Muscle of leg (tissue), 16 donors: ENCODE results near the gene C5AR2. TPM values are rescaled to one million over a fixed set of nuclear protein-coding genes. Genes with fewer than 3 reads are reported as not detected.
"Not testable (repeated sequence)": the region's sequence is repeated elsewhere in the genome, so short reads cannot be mapped to it uniquely, and the experiment has no call there.

Source experiments
- DNase-seq: peaks from one replicate; pipeline ENCODE4 v3.0.0; 2013
- H3K27ac ChIP-seq: one replicate; pipeline ENCODE4 v1.5.1; 2013; ENCODE audit warnings: mild to moderate bottlenecking, low read length, control low read depth
- H3K27me3 ChIP-seq: one replicate; pipeline ENCODE4 v1.6.1; 2013; ENCODE audit warnings: low read length; ENCODE audit not compliant: control insufficient read depth, insufficient read depth
- H3K36me3 ChIP-seq: one replicate; pipeline ENCODE4 v1.6.1; 2013; ENCODE audit warnings: low read length; ENCODE audit not compliant: control insufficient read depth, insufficient read depth
- H3K4me1 ChIP-seq: one replicate; pipeline ENCODE4 v1.6.1; 2013; ENCODE audit warnings: low read length; ENCODE audit not compliant: control insufficient read depth, insufficient read depth
- H3K4me3 ChIP-seq: one replicate; pipeline ENCODE4 v1.5.1; 2013; ENCODE audit warnings: low read length, control low read depth
- H3K9me3 ChIP-seq: replicated peaks from 2 replicates; pipeline ENCODE4 v1.6.1; 2013; ENCODE audit warnings: low read depth, low read length; ENCODE audit not compliant: control insufficient read depth
- WGBS: methylation state at CpG from one replicate; pipeline ENCODE4 v1.1.5; 2013; ENCODE audit warnings: missing lambda C conversion rate; ENCODE audit not compliant: insufficient coverage; 5-methylcytosine and 5-hydroxymethylcytosine counted together
- long read RNA-seq, 11 donors: transcript quantifications; one replicate each; lab custom pipeline, GENCODE V29; 2026
- polyA plus RNA-seq, 8 donors: library from polyadenylated mRNA; unstranded; fragments of 120-200 nt; gene quantifications; one replicate each; pipeline versions ENCODE4 v1.2.1 to v1.2.3, GENCODE V29; 2013; ENCODE audit warnings: inconsistent platforms in 1 of 8, low replicate concordance in 1 of 8; ENCODE audit not compliant: insufficient read length in 8 of 8, insufficient read depth in 1 of 8
- total RNA-seq: library from RNA; stranded (reverse); fragments of 120-200 nt; gene quantifications from one replicate; pipeline ENCODE4 v1.2.4, GENCODE V29; 2013

The C5AR2 gene
- 0.40 TPM for total RNA-seq
- under 1 TPM; 0.21 to 0.68 (median 0.39) TPM for polyA plus RNA-seq
- long read RNA-seq, donor 1, result 0 reads
- long read RNA-seq, donor 2, result 0 reads
- long read RNA-seq, donor 3, result 0 reads
- long read RNA-seq, donor 4, result 0 reads
- long read RNA-seq, donor 5, result 0 reads
- long read RNA-seq, donor 6, result 0 reads
- long read RNA-seq, donor 7, result 0 reads
- long read RNA-seq, donor 8, result 0 reads
- long read RNA-seq, donor 9, result 0 reads
- long read RNA-seq, donor 10, result 0 reads
- long read RNA-seq, donor 11, result 0 reads

DNA sequence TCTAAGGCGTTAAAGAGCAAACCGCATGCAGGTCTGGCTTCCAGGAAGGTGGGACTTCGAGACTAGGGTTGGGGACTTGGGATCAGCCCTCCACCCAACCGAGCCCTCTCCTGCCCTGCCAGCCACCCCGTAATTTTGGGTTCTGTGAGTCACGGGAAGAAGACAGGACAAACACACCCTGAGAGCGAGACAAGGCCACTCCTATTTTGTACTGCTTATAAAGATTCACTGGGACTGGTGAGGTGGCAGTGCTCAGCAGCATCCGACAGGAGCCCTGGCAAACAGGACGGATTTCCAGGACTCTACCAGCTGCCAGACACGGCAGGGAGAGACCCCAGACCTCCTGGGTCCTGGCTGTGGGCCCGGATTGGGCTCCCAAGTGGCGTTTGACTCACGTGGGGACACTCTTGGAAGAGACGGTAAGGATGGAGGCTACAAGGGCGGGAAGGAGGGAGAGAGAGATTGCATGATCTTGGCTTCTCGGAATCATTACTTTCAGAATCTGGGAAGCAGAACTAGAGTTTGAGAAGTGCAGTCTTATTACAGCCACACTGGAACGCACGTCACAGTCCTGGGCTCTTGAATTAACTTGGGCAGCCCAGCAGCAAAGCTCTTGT is at the start of gene C5AR2:
Gene C5AR2 (plus strand): TSS at position 245 of the 617 bp plus-strand sequence. CDS start 8,625 bp downstream, outside the sequence.
- Histone ChIP-seq H3K9me3 (no peaks in the 10 kb centered on the region), H3K4me3 (no peak within 1 kb of the TSS), H3K27me3 (peaks cover 2% of the 10 kb centered on the region), H3K27ac (peak within 1 kb of the TSS; percentile 89), H3K36me3 (no peaks in the 10 kb centered on the region), H3K4me1 (no peaks in the 10 kb centered on the region)
- DNase-seq, result peak; percentile 69
- WGBS, result 46% methylated on average over 13 of the region's 18 CpGs

DNA sequence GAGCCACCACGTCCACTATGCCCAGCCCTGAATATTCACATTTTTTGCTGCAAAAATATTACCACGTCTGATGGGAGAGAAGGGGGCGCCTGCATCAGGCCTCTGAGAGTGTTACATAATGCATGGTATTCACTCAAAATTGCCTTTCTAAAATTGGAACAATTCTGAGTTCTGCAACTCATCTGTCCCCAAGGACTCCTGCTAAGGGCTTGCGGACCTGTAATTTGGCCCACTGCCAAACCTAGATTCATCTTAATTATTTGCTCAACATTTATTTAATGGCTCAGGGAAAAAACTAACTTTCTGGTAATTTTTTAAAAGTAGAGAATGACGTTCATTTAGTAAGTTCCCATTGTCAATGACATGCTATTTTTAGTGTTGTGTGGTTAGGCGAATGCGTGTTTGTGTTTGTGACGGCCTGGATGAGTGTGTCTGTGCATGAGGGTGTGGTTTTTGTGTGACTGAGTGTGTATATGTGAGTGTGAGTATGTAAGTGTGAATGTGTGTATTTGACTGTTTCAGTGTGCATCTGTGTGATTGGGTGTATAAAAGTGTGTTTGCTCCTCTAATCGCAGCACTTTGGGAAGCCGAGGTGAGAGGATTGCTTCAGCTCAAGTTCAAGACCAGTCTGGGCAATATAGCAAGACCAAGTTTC is 48.4 kb upstream of the C5AR2 start:
- H3K27ac ChIP-seq, result no peak overlapping the region
- DNase-seq, result no peak
- no peaks in the 10 kb centered on the region for H3K4me1 ChIP-seq
- no peaks in the 10 kb centered on the region for H3K9me3 ChIP-seq
- 81% methylated on average over 5 of the region's 10 CpGs for WGBS
- H3K27me3 ChIP-seq, result no peaks in the 10 kb centered on the region
- H3K36me3 ChIP-seq, result no peaks in the 10 kb centered on the region
- H3K4me3 ChIP-seq, result no peak overlapping the region

DNA sequence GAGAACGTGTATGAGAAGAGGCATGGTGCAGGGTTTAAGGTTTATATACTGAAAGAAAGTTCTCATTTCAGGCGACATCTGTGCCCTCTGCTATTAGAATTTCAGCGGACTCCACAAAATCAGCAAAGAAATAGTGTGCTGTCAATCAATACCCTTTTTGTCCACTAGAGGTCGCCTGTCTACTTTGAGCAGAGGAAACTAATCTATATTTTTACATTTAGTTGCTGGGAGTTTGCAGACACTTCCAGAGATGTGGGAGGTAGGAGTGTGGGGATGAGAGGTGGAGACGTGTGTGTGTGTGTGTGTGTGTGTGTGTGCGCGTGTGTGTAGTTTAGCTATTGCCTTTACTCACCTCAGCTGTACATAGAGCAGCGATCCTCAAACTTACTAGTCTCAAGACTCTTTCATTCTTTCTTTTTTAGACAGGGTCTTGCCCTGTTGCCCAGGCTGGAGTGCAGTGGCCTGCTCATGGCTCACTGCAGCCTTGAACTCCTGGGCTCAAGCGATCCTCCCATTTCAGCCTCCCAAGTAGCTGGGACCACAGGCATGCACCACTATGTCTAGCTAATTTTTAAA is 47.6 kb upstream of the C5AR2 start:
- Histone ChIP-seq H3K4me3 (no peak overlapping the region), H3K4me1 (peaks cover 6% of the 10 kb centered on the region), H3K9me3 (no peaks in the 10 kb centered on the region), H3K36me3 (no peaks in the 10 kb centered on the region), H3K27ac (no peak overlapping the region), H3K27me3 (no peaks in the 10 kb centered on the region)
- DNase-seq, result peak; percentile 75
- 100% methylated on average over 1 of the region's 9 CpGs for WGBS

DNA sequence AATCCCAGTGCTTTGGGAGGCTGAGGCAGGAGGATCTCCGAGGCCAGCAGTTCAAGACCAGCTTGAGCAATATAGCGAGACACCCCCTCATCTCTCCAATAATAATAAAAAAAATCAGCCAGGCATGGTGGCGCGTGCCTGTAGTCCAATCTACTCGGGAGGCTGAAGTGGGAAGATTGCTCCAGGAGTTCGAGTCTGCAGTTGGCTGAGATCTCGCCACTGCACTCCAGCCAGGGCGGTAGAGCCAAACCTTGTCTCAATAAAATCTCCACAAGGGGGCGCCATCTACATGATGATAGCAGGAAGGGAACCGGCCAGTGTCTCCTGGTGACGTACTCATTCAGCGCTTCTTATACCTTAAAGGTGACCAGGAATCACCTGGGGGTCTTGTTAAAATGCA is 35.9 kb upstream of the C5AR2 start:
- WGBS, result 5% methylated on average over 9 of the region's 12 CpGs
- H3K4me3 ChIP-seq, result no peak overlapping the region

DNA sequence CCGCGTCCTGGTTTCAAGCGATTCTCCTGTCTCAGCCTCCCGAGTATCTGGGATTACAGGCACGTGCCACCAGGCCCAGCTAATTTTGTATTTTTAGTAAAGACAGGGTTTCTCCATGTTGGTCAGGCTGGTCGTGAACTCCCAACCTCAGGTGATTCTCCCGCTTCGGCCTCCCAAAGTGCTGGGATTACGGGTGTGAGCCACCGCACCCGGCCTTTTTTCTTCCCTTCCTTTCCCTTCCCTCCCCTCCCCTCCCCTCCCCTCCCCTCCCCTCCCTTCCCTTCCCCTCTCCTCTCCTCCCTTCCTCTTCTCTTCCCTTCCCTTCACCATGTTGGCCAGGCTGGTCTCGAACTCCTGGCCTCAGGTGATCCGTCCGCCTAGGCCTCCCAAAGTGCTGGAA is 31.1 kb upstream of the C5AR2 start:
- not testable (repeated sequence) for DNase-seq, H3K9me3 ChIP-seq, H3K27ac ChIP-seq, H3K4me1 ChIP-seq, H3K27me3 ChIP-seq, H3K4me3 ChIP-seq, H3K36me3 ChIP-seq
- WGBS, result 85% methylated on average over 4 of the region's 14 CpGs

More for the DNA sequence above, 35.9 kb upstream of the C5AR2 start:
- Histone ChIP-seq H3K27me3 (no peaks in the 10 kb centered on the region), H3K27ac (no peak overlapping the region), H3K36me3 (peaks cover 3% of the 10 kb centered on the region), H3K4me1 (no peaks in the 10 kb centered on the region), H3K9me3 (no peaks in the 10 kb centered on the region)
- peak; percentile 81 for DNase-seq

DNA sequence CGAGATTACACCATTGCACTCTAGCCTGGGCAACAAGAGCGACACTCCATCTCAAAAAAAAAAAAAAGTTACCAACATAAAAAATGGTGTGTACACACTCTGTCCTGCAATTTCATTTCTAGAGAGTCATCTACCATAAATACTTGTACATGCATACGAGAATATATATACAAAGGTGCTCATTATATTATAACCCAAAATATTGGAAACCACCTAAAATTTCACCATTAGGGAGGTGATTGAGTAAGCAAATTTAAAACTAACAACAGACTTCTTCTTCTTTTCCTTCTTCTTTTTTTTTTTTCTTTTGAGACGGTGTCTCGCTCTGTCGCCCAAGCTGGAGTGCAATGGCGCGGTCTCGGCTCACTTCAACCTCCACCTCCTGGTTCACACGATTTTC is 29.7 kb upstream of the C5AR2 start:
- no peak overlapping the region for H3K4me3 ChIP-seq
- no peaks in the 10 kb centered on the region for H3K4me1 ChIP-seq
- H3K9me3 ChIP-seq, result no peaks in the 10 kb centered on the region
- no peak for DNase-seq
- no CpG with 5 or more reads among the region's 10 CpGs for WGBS
- no peak overlapping the region for H3K27ac ChIP-seq
- no peaks in the 10 kb centered on the region for H3K36me3 ChIP-seq
- no peaks in the 10 kb centered on the region for H3K27me3 ChIP-seq

DNA sequence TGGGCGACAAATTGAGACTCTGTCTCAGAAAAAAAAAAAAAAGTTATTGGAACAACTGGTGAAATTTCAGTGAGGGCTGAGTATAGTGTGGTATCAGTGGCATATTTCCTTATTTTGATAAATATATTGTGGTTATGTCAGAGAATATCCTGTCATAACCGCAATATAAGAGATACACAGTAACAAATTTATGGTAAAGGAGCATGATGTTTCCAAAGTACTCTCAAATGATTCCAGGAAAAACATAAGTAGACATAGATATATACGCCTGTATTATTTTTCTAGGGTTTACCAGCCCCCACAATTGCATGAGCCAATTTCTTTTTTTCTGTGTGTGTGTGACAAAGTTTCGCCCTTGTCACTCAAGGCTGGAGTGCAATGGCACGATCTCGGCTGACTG is 28.0 kb upstream of the C5AR2 start:
- Histone ChIP-seq H3K27ac (no peak overlapping the region), H3K4me3 (no peak overlapping the region), H3K36me3 (no peaks in the 10 kb centered on the region), H3K27me3 (no peaks in the 10 kb centered on the region), H3K4me1 (no peaks in the 10 kb centered on the region), H3K9me3 (no peaks in the 10 kb centered on the region)
- no CpG with 5 or more reads among the region's 6 CpGs for WGBS
- DNase-seq, result no peak

DNA sequence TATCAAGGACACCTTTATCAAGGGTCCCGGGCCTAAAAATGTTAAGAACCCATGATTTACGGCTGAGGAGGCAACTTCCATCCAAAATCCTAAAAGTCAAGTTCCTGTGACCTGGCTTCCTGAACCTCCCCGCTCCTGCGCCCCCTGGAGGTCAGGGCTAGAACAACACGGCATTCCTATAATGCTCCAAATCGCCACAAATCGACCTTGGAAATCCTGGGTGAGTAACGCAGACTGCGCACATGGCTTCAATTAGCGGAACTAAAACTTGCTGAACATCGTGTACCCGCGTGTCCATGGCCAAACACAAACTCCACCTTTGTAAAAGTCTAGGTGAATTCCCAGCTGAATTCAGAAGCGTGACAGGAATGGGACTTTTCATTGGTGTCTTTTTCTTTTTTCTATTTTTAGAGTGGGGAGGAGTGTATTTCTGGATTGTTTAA is 26.6 kb upstream of the C5AR2 start:
- H3K9me3 ChIP-seq, result no peaks in the 10 kb centered on the region
- no peaks in the 10 kb centered on the region for H3K36me3 ChIP-seq
- DNase-seq, result peak; percentile 57
- H3K27me3 ChIP-seq, result no peaks in the 10 kb centered on the region
- no peaks in the 10 kb centered on the region for H3K4me1 ChIP-seq
- no peak overlapping the region for H3K4me3 ChIP-seq
- H3K27ac ChIP-seq, result no peak overlapping the region
- WGBS, result 7% methylated on average over 9 of the region's 14 CpGs

DNA sequence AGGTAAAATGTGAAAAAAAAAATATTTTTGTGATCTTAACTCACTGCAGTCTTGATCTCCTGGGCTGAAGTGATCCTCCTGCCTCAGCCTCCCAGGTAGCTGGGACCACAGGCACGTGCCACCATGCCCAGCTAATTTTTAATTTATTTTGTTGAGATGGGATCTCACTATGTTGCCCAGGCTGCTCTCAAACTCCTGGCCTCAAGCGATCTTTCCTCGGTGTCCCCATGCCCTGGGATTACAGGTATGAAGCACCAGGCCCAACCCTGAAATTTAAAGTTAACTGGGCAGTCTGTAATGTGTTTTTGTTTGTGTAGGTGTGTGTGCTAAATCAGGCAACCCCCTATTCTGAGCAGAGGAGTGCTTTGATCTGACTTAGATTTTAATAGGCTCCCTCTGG is 25.7 kb upstream of the C5AR2 start:
- no peak for DNase-seq
- H3K27ac ChIP-seq, result no peak overlapping the region
- WGBS, result 94% methylated on average over 2 of the region's 3 CpGs
- H3K4me3 ChIP-seq, result no peak overlapping the region
- no peaks in the 10 kb centered on the region for H3K36me3 ChIP-seq
- no peaks in the 10 kb centered on the region for H3K4me1 ChIP-seq
- H3K27me3 ChIP-seq, result no peaks in the 10 kb centered on the region
- H3K9me3 ChIP-seq, result no peaks in the 10 kb centered on the region

DNA sequence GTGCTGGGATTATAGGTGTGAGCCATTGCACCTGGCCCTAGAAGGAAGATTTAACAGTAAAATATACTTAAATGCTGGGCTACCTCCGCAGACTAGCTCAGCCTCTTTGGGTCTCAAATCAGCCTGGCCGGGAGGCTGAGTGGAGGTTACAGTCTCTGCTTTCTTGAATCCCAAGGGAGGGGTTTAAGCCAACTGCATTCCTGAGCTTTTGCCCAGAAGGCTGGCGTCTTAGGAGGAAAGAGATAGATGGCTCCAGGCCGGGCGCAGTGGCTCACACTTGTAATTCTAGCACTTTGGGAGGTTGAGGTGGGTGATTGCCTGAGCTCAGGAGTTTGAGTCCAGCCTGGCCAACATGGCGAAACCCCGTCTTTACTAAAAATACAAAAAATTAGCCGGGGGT is 22.9 kb upstream of the C5AR2 start:
- no peak overlapping the region for H3K27ac ChIP-seq
- 33% methylated on average over 5 of the region's 8 CpGs for WGBS
- no peak for DNase-seq
- no peaks in the 10 kb centered on the region for H3K36me3 ChIP-seq
- H3K4me3 ChIP-seq, result no peak overlapping the region
- H3K9me3 ChIP-seq, result no peaks in the 10 kb centered on the region
- no peaks in the 10 kb centered on the region for H3K4me1 ChIP-seq
- no peaks in the 10 kb centered on the region for H3K27me3 ChIP-seq
